HCT116 (cell line): ENCODE results near the gene CPOX.
A peak's percentile ranks its signal among the peaks of the same experiment; 100 is the strongest.

ENCODE experiments used
- ATF3 ChIP-seq: IDR thresholded peaks from 2 replicates; pipeline ENCODE4 v1.6.1; 2012
- CEBPB ChIP-seq: IDR thresholded peaks from 2 replicates; pipeline ENCODE4 v1.6.1; 2012; ENCODE audit warnings: low read depth
- CTCF ChIP-seq, 3 experiments: fragments of 200-600 bp in 1 of 3; sonication (generic) in 1 of 3; IDR thresholded peaks in 2 of 3; conservative IDR thresholded peaks in 1 of 3; 2 replicates each; pipeline ENCODE4 v1.5.1; 2012 to 2017; ENCODE audit warnings: low read depth in 2 of 3, low read length in 2 of 3, antibody characterized with exemption in 1 of 3, borderline replicate concordance in 1 of 3, control low read depth in 1 of 3, mild to moderate bottlenecking in 1 of 3, mixed read lengths in 1 of 3, mixed run types in 1 of 3, moderate library complexity in 1 of 3; ENCODE audit not compliant: insufficient read depth in 1 of 3
- EZH2 ChIP-seq: fragments of 200-600 bp; sonication (generic); IDR thresholded peaks from 2 replicates; pipeline ENCODE4 v1.6.1; 2017; ENCODE audit warnings: antibody characterized with exemption, mixed run types
- EZH2phosphoT487 ChIP-seq: fragments of 200-600 bp; IDR thresholded peaks from 2 replicates; pipeline ENCODE4 v1.6.1; 2018; ENCODE audit warnings: antibody characterized with exemption, borderline replicate concordance
- MAX ChIP-seq: IDR thresholded peaks from 2 replicates; pipeline ENCODE4 v1.6.1; 2012
- POLR2A ChIP-seq: IDR thresholded peaks from 2 replicates; pipeline ENCODE4 v1.7.0; 2011; ENCODE audit warnings: borderline replicate concordance; ENCODE audit not compliant: insufficient read depth, insufficient read length; ENCODE audit errors: extremely low read depth
- POLR2AphosphoS5 ChIP-seq: IDR thresholded peaks from 2 replicates; pipeline ENCODE4 v1.6.1; 2011; ENCODE audit warnings: mild to moderate bottlenecking, low read depth, low read length, moderate library complexity
- RAD21 ChIP-seq: IDR thresholded peaks from 2 replicates; pipeline ENCODE4 v1.6.1; 2012; ENCODE audit warnings: low read depth, mild to moderate bottlenecking
- SP1 ChIP-seq: IDR thresholded peaks from 2 replicates; pipeline ENCODE4 v1.6.1; 2012; ENCODE audit warnings: low read depth
- SRF ChIP-seq: IDR thresholded peaks from 2 replicates; pipeline ENCODE4 v1.6.1; 2012; ENCODE audit warnings: low read depth
- YY1 ChIP-seq: IDR thresholded peaks from 2 replicates; pipeline ENCODE4 v1.6.1; 2011; ENCODE audit warnings: low read length, low read depth, moderate library complexity, mild to moderate bottlenecking; ENCODE audit not compliant: insufficient replicate concordance; ENCODE audit errors: extremely low read depth
- TF ChIP-seq, protein P1 (sequence below): IDR thresholded peaks from 2 replicates; pipeline ENCODE4 v1.6.1; 2012; ENCODE audit warnings: low read depth

DNA sequence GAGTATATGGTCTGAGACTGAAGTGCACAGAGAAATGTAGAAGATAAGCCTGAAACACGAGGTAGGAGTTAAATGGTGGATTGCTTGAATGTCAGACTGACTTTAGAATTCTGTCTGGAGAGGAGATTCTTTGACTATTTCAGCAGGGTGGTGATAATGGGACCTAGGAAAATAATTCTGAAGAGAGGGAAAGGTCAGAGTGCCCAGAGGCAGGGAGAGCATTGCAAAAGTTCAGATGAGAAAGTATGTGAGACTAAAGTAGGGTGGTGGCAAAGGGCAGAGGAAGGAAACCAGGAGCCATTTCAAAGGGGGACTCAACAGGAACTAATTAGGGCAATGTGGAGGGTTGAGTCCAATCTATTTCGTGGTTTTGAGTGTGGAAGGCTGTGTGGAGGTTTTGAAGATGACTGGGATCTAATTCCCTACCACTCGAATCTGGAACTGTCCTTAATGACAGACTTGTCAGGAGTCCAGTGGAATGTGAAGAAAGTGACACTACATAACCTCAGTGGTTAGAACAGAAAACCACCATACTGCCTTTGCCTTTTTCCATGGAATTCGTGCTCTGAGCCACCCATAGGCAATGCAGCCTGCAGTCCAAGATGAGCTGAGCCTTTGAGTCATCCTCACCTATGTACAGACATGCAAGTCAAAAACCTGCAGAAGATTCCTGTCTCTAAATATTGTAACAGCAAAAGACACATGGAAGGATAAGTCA lies 16.1 kb downstream of the CPOX start:
- TF ChIP-seq CTCF (IDR thresholded peaks at IDR 0.05 in 2 of 3, conservative IDR thresholded peaks at IDR 0.05 in 1 of 3; ENCODE audit: borderline replicate concordance in 1 of 3, insufficient read depth in 1 of 3, low read depth in 2 of 3, low read length in 2 of 3) = no peak
- TF ChIP-seq CEBPB = no peak
- no peak for TF ChIP-seq ATF3
- TF ChIP-seq, protein P1, sequence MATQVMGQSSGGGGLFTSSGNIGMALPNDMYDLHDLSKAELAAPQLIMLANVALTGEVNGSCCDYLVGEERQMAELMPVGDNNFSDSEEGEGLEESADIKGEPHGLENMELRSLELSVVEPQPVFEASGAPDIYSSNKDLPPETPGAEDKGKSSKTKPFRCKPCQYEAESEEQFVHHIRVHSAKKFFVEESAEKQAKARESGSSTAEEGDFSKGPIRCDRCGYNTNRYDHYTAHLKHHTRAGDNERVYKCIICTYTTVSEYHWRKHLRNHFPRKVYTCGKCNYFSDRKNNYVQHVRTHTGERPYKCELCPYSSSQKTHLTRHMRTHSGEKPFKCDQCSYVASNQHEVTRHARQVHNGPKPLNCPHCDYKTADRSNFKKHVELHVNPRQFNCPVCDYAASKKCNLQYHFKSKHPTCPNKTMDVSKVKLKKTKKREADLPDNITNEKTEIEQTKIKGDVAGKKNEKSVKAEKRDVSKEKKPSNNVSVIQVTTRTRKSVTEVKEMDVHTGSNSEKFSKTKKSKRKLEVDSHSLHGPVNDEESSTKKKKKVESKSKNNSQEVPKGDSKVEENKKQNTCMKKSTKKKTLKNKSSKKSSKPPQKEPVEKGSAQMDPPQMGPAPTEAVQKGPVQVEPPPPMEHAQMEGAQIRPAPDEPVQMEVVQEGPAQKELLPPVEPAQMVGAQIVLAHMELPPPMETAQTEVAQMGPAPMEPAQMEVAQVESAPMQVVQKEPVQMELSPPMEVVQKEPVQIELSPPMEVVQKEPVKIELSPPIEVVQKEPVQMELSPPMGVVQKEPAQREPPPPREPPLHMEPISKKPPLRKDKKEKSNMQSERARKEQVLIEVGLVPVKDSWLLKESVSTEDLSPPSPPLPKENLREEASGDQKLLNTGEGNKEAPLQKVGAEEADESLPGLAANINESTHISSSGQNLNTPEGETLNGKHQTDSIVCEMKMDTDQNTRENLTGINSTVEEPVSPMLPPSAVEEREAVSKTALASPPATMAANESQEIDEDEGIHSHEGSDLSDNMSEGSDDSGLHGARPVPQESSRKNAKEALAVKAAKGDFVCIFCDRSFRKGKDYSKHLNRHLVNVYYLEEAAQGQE = no peak
- TF ChIP-seq RAD21 = no peak
- TF ChIP-seq POLR2A = no peak
- no peak for TF ChIP-seq EZH2
- no peak for TF ChIP-seq SRF
- no peak for TF ChIP-seq EZH2phosphoT487
- TF ChIP-seq YY1 = no peak
- TF ChIP-seq MAX = no peak; the same call in 1 of the 2 replicates
- TF ChIP-seq POLR2AphosphoS5 = peak; percentile 25
- TF ChIP-seq SP1 = 0 out of 2 replicates have a peak, but pooled peaks have one; percentile 17
